HFFc6 (cell line): Measurements from ENCODE around the gene GNA15. TPM values are rescaled to one million over a fixed set of nuclear protein-coding genes. Genes with fewer than 3 reads are reported as not detected.
A peak's percentile ranks its signal among the peaks of the same experiment; 100 is the strongest.

ENCODE experiments used
- DNase-seq: peaks from one replicate; pipeline ENCODE4 v3.0.0-alpha.2; 2018
- H3K27ac Mint-ChIP-seq: 2 replicates; pipeline ENCODE4 v1.8.0; 2020; ENCODE audit warnings: mild to moderate bottlenecking, mixed read lengths
- H3K27me3 Mint-ChIP-seq: 2 replicates; pipeline ENCODE4 v1.8.0; 2021; ENCODE audit warnings: mild to moderate bottlenecking, moderate library complexity, mixed read lengths; ENCODE audit not compliant: insufficient read depth
- H3K36me3 Mint-ChIP-seq: 2 replicates; pipeline ENCODE4 v1.8.0; 2021; ENCODE audit warnings: low read depth, mixed read lengths
- H3K4me1 Mint-ChIP-seq: 2 replicates; pipeline ENCODE4 v1.8.0; 2020; ENCODE audit warnings: low read depth, mixed read lengths
- H3K4me3 Mint-ChIP-seq: 2 replicates; pipeline ENCODE4 v1.8.0; 2020; ENCODE audit warnings: mild to moderate bottlenecking, moderate library complexity, mixed read lengths
- H3K9me3 Mint-ChIP-seq: 2 replicates; pipeline ENCODE4 v1.8.0; 2020; ENCODE audit warnings: mild to moderate bottlenecking, mixed read lengths
- CTCF ChIP-seq: fragments of 200-600 bp; sonication (generic); IDR thresholded peaks from 2 replicates; pipeline ENCODE4 v1.5.0; 2021; ENCODE audit warnings: antibody characterized with exemption, mild to moderate bottlenecking
- total RNA-seq, 6 experiments: library from RNA; stranded (reverse); fragmentation: NEBNext Ultra II Directional; extraction: Animal tissue kit (Norgen Biotek cat#: 25700); gene quantifications; 2 replicates in 1 of 6; 3 replicates in 5 of 6; pipeline ENCODE4 v1.2.3, GENCODE V29; 2021

Gene GNA15
- total RNA-seq, 6 experiments from 2014 or later, result not detected

- H3K4me1 Mint-ChIP-seq, result peaks cover 6% of the 10 kb centered on the region
- H3K36me3 Mint-ChIP-seq, result no peaks in the 10 kb centered on the region
- DNase-seq, result no peak
- no peak overlapping the region for H3K4me3 Mint-ChIP-seq
- TF ChIP-seq CTCF, result peak; percentile 88
- no peaks in the 10 kb centered on the region for H3K9me3 Mint-ChIP-seq
- peaks cover 2% of the 10 kb centered on the region for H3K27me3 Mint-ChIP-seq
- H3K27ac Mint-ChIP-seq, result no peak overlapping the region
Measured at GRCh38 chr19:3125900-3126524, 9.8 kb upstream of the GNA15 start.

GRCh38 chr19:3129112-3129511, 6.7 kb upstream of the GNA15 start:
- TF ChIP-seq CTCF, result peak; percentile 88
- H3K27ac Mint-ChIP-seq, result no peak overlapping the region
- peaks cover 22% of the 10 kb centered on the region for H3K4me1 Mint-ChIP-seq
- H3K36me3 Mint-ChIP-seq, result no peaks in the 10 kb centered on the region
- no peak overlapping the region for H3K4me3 Mint-ChIP-seq
- H3K27me3 Mint-ChIP-seq, result peaks cover 2% of the 10 kb centered on the region
- no peaks in the 10 kb centered on the region for H3K9me3 Mint-ChIP-seq
- DNase-seq, result peak; percentile 61

GRCh38 chr19:3131168-3131567, 4.7 kb upstream of the GNA15 start:
- DNase-seq, result no peak

GRCh38 chr19:3132971-3133792, 2.7 kb upstream of the GNA15 start:
- Mint-ChIP-seq H3K4me1 (peaks cover 27% of the 10 kb centered on the region), H3K36me3 (no peaks in the 10 kb centered on the region), H3K9me3 (no peaks in the 10 kb centered on the region), H3K27ac (peak overlapping the region; percentile 77), H3K4me3 (peak overlapping the region; percentile 43; the same call in 1 of the 2 replicates), H3K27me3 (no peaks in the 10 kb centered on the region; the same call in 1 of the 2 replicates)
- DNase-seq, result peak; percentile 8
- TF ChIP-seq CTCF, result no peak

More at GRCh38 chr19:3131168-3131567, 4.7 kb upstream of the GNA15 start:
- no peak for TF ChIP-seq CTCF
- Mint-ChIP-seq H3K27me3 (no peaks in the 10 kb centered on the region; the same call in 1 of the 2 replicates), H3K36me3 (no peaks in the 10 kb centered on the region), H3K4me1 (peaks cover 22% of the 10 kb centered on the region), H3K9me3 (no peaks in the 10 kb centered on the region), H3K4me3 (no peak overlapping the region), H3K27ac (no peak overlapping the region)

- no peak for TF ChIP-seq CTCF
- no peaks in the 10 kb centered on the region; the same call in 1 of the 2 replicates for H3K27me3 Mint-ChIP-seq
- H3K9me3 Mint-ChIP-seq, result no peaks in the 10 kb centered on the region
- H3K4me1 Mint-ChIP-seq, result peaks cover 27% of the 10 kb centered on the region
- H3K27ac Mint-ChIP-seq, result peak overlapping the region; percentile 77
- no peak overlapping the region for H3K4me3 Mint-ChIP-seq
- H3K36me3 Mint-ChIP-seq, result no peaks in the 10 kb centered on the region
- DNase-seq, result no peak
Measured at GRCh38 chr19:3133793-3134116, 2.1 kb upstream of the GNA15 start.
